Peyer's patch (tissue), 4 donors: ENCODE results near the gene THAP10.

Experiments
- CTCF ChIP-seq, 6 experiments: fragments of 450-650 bp in 4 of 6; fragments of 200-600 bp in 2 of 6; sonication (generic) in 1 of 6; IDR thresholded peaks; one replicate each; pipeline ENCODE4 v1.5.1; 2017 to 2019; ENCODE audit warnings: antibody characterized with exemption in 6 of 6, mild to moderate bottlenecking in 3 of 6, moderate library complexity in 1 of 6
- POLR2A ChIP-seq, 2 donors: fragments of 450-650 bp; IDR thresholded peaks; one replicate each; pipeline ENCODE4 v1.5.1; 2017; ENCODE audit warnings: antibody characterized with exemption in 2 of 2, mild to moderate bottlenecking in 2 of 2, moderate library complexity in 2 of 2

- no peak for TF ChIP-seq CTCF (IDR thresholded peaks at IDR 0.05)
- no peak for TF ChIP-seq POLR2A (IDR thresholded peaks at IDR 0.05)
These were observed 58.1 kb downstream of the THAP10 start for GRCh38 chr15:70833861-70834765.
